GM23248 (cell line): Measurements from ENCODE around the gene PITPNB. TPM values are rescaled to one million over a fixed set of nuclear protein-coding genes. Genes with fewer than 3 reads are reported as not detected.
A peak's percentile ranks its signal among the peaks of the same experiment; 100 is the strongest.

ENCODE experiments used
- DNase-seq: peaks from one replicate; pipeline ENCODE4 v3.0.0-alpha.2; 2015
- H2AFZ ChIP-seq: fragments of 200-600 bp; sonication (generic); 2 replicates; pipeline ENCODE4 v1.6.1; 2016; ENCODE audit warnings: antibody characterized with exemption
- H3F3A ChIP-seq: fragments of 200-600 bp; sonication (generic); 2 replicates; pipeline ENCODE4 v1.6.1; 2016; ENCODE audit warnings: mild to moderate bottlenecking, antibody characterized with exemption, mixed run types; ENCODE audit not compliant: insufficient read depth
- H3K27ac ChIP-seq: fragments of 200-600 bp; sonication (generic); 2 replicates; pipeline ENCODE4 v1.5.1; 2016; ENCODE audit warnings: mild to moderate bottlenecking
- H3K27me3 ChIP-seq: fragments of 200-600 bp; sonication (generic); replicated peaks from 2 replicates; pipeline ENCODE4 v1.6.1; 2016; ENCODE audit warnings: mild to moderate bottlenecking; ENCODE audit not compliant: insufficient read depth
- H3K36me3 ChIP-seq: fragments of 200-600 bp; sonication (generic); 2 replicates; pipeline ENCODE4 v1.6.1; 2016; ENCODE audit warnings: low read depth, mild to moderate bottlenecking
- H3K4me1 ChIP-seq: fragments of 200-600 bp; sonication (generic); 2 replicates; pipeline ENCODE4 v1.6.1; 2016; ENCODE audit warnings: mild to moderate bottlenecking; ENCODE audit not compliant: insufficient read depth
- H3K4me2 ChIP-seq: fragments of 200-600 bp; sonication (generic); one replicate; pipeline ENCODE4 v1.6.1; 2016; ENCODE audit warnings: mild to moderate bottlenecking; ENCODE audit not compliant: unreplicated experiment
- H3K4me3 ChIP-seq: fragments of 200-600 bp; sonication (generic); 2 replicates; pipeline ENCODE4 v1.5.1; 2016; ENCODE audit warnings: mild to moderate bottlenecking
- H3K79me2 ChIP-seq: fragments of 200-600 bp; sonication (generic); 2 replicates; pipeline ENCODE4 v1.6.1; 2016; ENCODE audit warnings: mild to moderate bottlenecking; ENCODE audit not compliant: insufficient read depth
- H3K9ac ChIP-seq: fragments of 200-600 bp; sonication (generic); 2 replicates; pipeline ENCODE4 v1.6.1; 2016; ENCODE audit warnings: mild to moderate bottlenecking
- H3K9me2 ChIP-seq: fragments of 200-600 bp; sonication (generic); 2 replicates; pipeline ENCODE4 v1.6.1; 2016; ENCODE audit warnings: mixed run types, mild to moderate bottlenecking, moderate library complexity; ENCODE audit not compliant: insufficient read depth
- H3K9me3 ChIP-seq: fragments of 200-600 bp; sonication (generic); one replicate; pipeline ENCODE4 v1.6.1; 2017; ENCODE audit warnings: low read depth
- H4K20me1 ChIP-seq: fragments of 200-600 bp; sonication (generic); 2 replicates; pipeline ENCODE4 v1.6.0; 2016; ENCODE audit not compliant: insufficient read depth
- EZH2 ChIP-seq: fragments of 200-600 bp; sonication (generic); IDR thresholded peaks from 2 replicates; pipeline ENCODE4 v1.6.1; 2018; ENCODE audit warnings: antibody characterized with exemption, mild to moderate bottlenecking; ENCODE audit not compliant: insufficient read depth, poor library complexity, severe bottlenecking
- EZH2phosphoT487 ChIP-seq: fragments of 200-600 bp; sonication (generic); IDR thresholded peaks from 2 replicates; pipeline ENCODE4 v1.6.1; 2018; ENCODE audit warnings: antibody characterized with exemption, moderate library complexity, mild to moderate bottlenecking, low read depth; ENCODE audit not compliant: insufficient read depth
- WGBS, 2 experiments: methylation state at CpG; one replicate each; pipeline ENCODE4 v1.1.6; 2015 to 2017; ENCODE audit warnings: low lambda C conversion rate in 2 of 2, low coverage in 1 of 2; ENCODE audit errors: missing lambda C conversion rate in 2 of 2; 5-methylcytosine and 5-hydroxymethylcytosine counted together
- in situ Hi-C: fragments of 300-500 bp; cut with MboI; formaldehyde crosslinking; loops from 2 replicates; pipeline ENCODE4 v1.15.0; 2020
- polyA plus RNA-seq: library from polyadenylated mRNA; unstranded; fragments of >200 nt; fragmentation: Nextera tagmentation; extraction: Ambion mirVana; gene quantifications from 2 replicates; pipeline ENCODE4 v1.2.1, GENCODE V29; 2016
- total RNA-seq: library from RNA; depleted of rRNA; stranded (reverse); fragments of >200 nt; shearing (Covaris generic); gene quantifications from 2 replicates; pipeline ENCODE4 v1.2.3, GENCODE V29; 2014

The PITPNB gene
- total and polyA plus RNA-seq, 2 experiments from 2014 or later, result 17.7 to 82.1 TPM

GRCh38 chr22:27876684-27877083, 42.4 kb downstream of the PITPNB start:
- in situ Hi-C loops, result no loop called here
- peak overlapping the region; percentile 12 for H3K4me2 ChIP-seq
- H2AFZ ChIP-seq, result no peak overlapping the region
- H3K79me2 ChIP-seq, result peaks cover 87% of the 10 kb centered on the region
- H4K20me1 ChIP-seq, result peaks cover 4% of the 10 kb centered on the region; the same call in 1 of the 2 replicates
- no peaks in the 10 kb centered on the region for H3K9me3 ChIP-seq
- peak overlapping the region; percentile 47 for H3K27ac ChIP-seq
- H3F3A ChIP-seq, result peaks cover 12% of the 10 kb centered on the region
- no peak overlapping the region for H3K4me3 ChIP-seq
- peak overlapping the region; percentile 9; the same call in 1 of the 2 replicates for H3K9ac ChIP-seq
- peak; percentile 87 for DNase-seq
- TF ChIP-seq EZH2, result no peak
- TF ChIP-seq EZH2phosphoT487, result no peak
- no peaks in the 10 kb centered on the region for H3K9me2 ChIP-seq
- WGBS, 2 experiments, result 13 to 20% methylated on average over 1 of the region's 1 CpG
- H3K27me3 ChIP-seq, result no peaks in the 10 kb centered on the region
- peaks cover 10% of the 10 kb centered on the region; the same call in 1 of the 2 replicates for H3K36me3 ChIP-seq
- H3K4me1 ChIP-seq, result peaks cover 48% of the 10 kb centered on the region

- Histone ChIP-seq H3K27me3 (no peaks in the 10 kb centered on the region), H3F3A (peaks cover 8% of the 10 kb centered on the region), H3K4me2 (no peak overlapping the region), H3K79me2 (peaks cover 94% of the 10 kb centered on the region), H3K9me3 (no peaks in the 10 kb centered on the region), H3K27ac (0 out of 2 replicates have a peak overlapping the region, but pooled peaks have one; percentile 47), H3K9ac (no peak overlapping the region), H3K4me3 (no peak overlapping the region), H3K9me2 (no peaks in the 10 kb centered on the region), H2AFZ (no peak overlapping the region), H3K4me1 (peaks cover 41% of the 10 kb centered on the region), H3K36me3 (peaks cover 16% of the 10 kb centered on the region), H4K20me1 (peaks cover 4% of the 10 kb centered on the region; the same call in 1 of the 2 replicates)
- in situ Hi-C loops, result no loop called here
- WGBS, 2 experiments, result 96 to 98% methylated on average over 2 of the region's 2 CpGs
- no peak for DNase-seq
- TF ChIP-seq EZH2phosphoT487 (no peak), EZH2 (no peak)
These were observed 43.1 kb downstream of the PITPNB start for GRCh38 chr22:27875951-27876350.

- no peak for DNase-seq
- H2AFZ ChIP-seq, result no peak overlapping the region
- H3K4me2 ChIP-seq, result no peak overlapping the region
- H3K9me3 ChIP-seq, result no peaks in the 10 kb centered on the region
- 39 to 40% methylated on average over 3 of the region's 3 CpGs for WGBS, 2 experiments
- H3K4me3 ChIP-seq, result no peak overlapping the region
- in situ Hi-C loops, result no loop called here
- H3K4me1 ChIP-seq, result peaks cover 32% of the 10 kb centered on the region
- H3K79me2 ChIP-seq, result peaks cover 96% of the 10 kb centered on the region
- H3F3A ChIP-seq, result peaks cover 13% of the 10 kb centered on the region
- H3K36me3 ChIP-seq, result peaks cover 23% of the 10 kb centered on the region
- no peaks in the 10 kb centered on the region for H4K20me1 ChIP-seq
- H3K9me2 ChIP-seq, result no peaks in the 10 kb centered on the region
- H3K27me3 ChIP-seq, result no peaks in the 10 kb centered on the region
- no peak overlapping the region for H3K9ac ChIP-seq
- H3K27ac ChIP-seq, result no peak overlapping the region
- no peak for TF ChIP-seq EZH2
- no peak for TF ChIP-seq EZH2phosphoT487
These were observed 44.3 kb downstream of the PITPNB start for GRCh38 chr22:27874764-27875163.

DNA sequence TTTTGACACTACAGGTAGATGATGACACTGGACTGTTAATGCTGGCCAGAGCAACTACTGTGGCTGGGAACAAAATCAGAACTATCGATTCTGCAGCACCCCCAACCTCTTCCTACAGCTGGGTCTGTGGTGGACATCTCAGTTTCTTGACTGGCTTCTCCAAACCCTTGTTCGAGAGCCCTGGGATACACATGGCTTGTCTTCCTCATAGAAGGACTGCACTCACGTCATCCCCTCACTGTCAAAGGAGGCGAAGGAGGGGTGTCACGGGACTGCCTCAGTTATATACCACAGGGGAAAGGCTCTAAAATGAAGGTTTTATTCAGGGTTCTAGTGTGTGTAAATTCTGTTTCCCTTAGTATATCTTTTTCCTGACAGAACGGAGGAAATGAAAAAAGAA, 44.9 kb downstream of the PITPNB start:
- peaks cover 96% of the 10 kb centered on the region for H3K79me2 ChIP-seq
- TF ChIP-seq EZH2 (no peak), EZH2phosphoT487 (no peak)
- no peaks in the 10 kb centered on the region for H3K27me3 ChIP-seq
- no peak overlapping the region for H3K27ac ChIP-seq
- peaks cover 33% of the 10 kb centered on the region for H3K4me1 ChIP-seq
- H3K9me2 ChIP-seq, result no peaks in the 10 kb centered on the region
- H3F3A ChIP-seq, result peaks cover 16% of the 10 kb centered on the region
- DNase-seq, result no peak
- H3K9ac ChIP-seq, result no peak overlapping the region
- in situ Hi-C loops, result no loop called here
- H3K9me3 ChIP-seq, result no peaks in the 10 kb centered on the region
- no peak overlapping the region for H2AFZ ChIP-seq
- H3K4me2 ChIP-seq, result no peak overlapping the region
- H3K36me3 ChIP-seq, result peaks cover 24% of the 10 kb centered on the region
- no peak overlapping the region for H3K4me3 ChIP-seq
- 54 to 59% methylated on average over 6 of the region's 6 CpGs for WGBS, 2 experiments
- H4K20me1 ChIP-seq, result no peaks in the 10 kb centered on the region

GRCh38 chr22:27873472-27873871, 45.6 kb downstream of the PITPNB start:
- DNase-seq, result no peak
- in situ Hi-C loops, result no loop called here
- no peaks in the 10 kb centered on the region for H3K9me3 ChIP-seq
- H3K4me2 ChIP-seq, result no peak overlapping the region
- peaks cover 96% of the 10 kb centered on the region for H3K79me2 ChIP-seq
- peaks cover 24% of the 10 kb centered on the region for H3K36me3 ChIP-seq
- no peak for TF ChIP-seq EZH2
- no peaks in the 10 kb centered on the region for H3K9me2 ChIP-seq
- no peak overlapping the region for H3K4me3 ChIP-seq
- no peak overlapping the region for H3K9ac ChIP-seq
- H2AFZ ChIP-seq, result no peak overlapping the region
- H3F3A ChIP-seq, result peaks cover 23% of the 10 kb centered on the region
- peaks cover 40% of the 10 kb centered on the region for H3K4me1 ChIP-seq
- 44 to 57% methylated on average over 2 of the region's 2 CpGs for WGBS, 2 experiments
- H3K27ac ChIP-seq, result no peak overlapping the region
- H3K27me3 ChIP-seq, result no peaks in the 10 kb centered on the region
- H4K20me1 ChIP-seq, result no peaks in the 10 kb centered on the region
